ENCODE results near the gene PLCXD3.

DNA sequence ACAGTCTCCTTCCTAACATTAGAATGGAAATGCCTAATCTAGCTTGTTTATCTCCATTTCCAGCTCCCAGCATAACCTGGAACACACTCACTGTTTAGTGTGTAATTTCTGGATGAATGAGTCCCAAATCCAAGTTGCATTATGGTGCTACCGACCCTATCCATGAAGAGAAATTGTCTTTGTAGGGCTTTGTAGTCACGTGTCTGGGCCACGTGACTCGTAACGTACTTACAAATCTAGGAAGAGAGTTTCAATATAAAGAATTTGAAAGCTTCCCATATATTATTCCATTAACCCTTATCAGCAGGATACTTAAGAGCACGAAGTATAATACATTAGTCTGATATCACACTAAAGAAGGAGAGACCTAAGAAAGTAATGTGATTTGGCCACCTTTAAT, 28.2 kb downstream of the PLCXD3 start:
- TF ChIP-seq, protein P1, sequence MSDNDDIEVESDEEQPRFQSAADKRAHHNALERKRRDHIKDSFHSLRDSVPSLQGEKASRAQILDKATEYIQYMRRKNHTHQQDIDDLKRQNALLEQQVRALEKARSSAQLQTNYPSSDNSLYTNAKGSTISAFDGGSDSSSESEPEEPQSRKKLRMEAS (CRISPR knock-in tag; IDR thresholded peaks at IDR 0.05) = no peak
- no peak for TF ChIP-seq CREB1 (CRISPR knock-in tag; IDR thresholded peaks at IDR 0.05)
- TF ChIP-seq, protein P2, sequence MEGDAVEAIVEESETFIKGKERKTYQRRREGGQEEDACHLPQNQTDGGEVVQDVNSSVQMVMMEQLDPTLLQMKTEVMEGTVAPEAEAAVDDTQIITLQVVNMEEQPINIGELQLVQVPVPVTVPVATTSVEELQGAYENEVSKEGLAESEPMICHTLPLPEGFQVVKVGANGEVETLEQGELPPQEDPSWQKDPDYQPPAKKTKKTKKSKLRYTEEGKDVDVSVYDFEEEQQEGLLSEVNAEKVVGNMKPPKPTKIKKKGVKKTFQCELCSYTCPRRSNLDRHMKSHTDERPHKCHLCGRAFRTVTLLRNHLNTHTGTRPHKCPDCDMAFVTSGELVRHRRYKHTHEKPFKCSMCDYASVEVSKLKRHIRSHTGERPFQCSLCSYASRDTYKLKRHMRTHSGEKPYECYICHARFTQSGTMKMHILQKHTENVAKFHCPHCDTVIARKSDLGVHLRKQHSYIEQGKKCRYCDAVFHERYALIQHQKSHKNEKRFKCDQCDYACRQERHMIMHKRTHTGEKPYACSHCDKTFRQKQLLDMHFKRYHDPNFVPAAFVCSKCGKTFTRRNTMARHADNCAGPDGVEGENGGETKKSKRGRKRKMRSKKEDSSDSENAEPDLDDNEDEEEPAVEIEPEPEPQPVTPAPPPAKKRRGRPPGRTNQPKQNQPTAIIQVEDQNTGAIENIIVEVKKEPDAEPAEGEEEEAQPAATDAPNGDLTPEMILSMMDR (IDR thresholded peaks at IDR 0.05) = no peak
- TF ChIP-seq NR1H2 (CRISPR knock-in tag; IDR thresholded peaks at IDR 0.05) = no peak
- TF ChIP-seq, protein P3, sequence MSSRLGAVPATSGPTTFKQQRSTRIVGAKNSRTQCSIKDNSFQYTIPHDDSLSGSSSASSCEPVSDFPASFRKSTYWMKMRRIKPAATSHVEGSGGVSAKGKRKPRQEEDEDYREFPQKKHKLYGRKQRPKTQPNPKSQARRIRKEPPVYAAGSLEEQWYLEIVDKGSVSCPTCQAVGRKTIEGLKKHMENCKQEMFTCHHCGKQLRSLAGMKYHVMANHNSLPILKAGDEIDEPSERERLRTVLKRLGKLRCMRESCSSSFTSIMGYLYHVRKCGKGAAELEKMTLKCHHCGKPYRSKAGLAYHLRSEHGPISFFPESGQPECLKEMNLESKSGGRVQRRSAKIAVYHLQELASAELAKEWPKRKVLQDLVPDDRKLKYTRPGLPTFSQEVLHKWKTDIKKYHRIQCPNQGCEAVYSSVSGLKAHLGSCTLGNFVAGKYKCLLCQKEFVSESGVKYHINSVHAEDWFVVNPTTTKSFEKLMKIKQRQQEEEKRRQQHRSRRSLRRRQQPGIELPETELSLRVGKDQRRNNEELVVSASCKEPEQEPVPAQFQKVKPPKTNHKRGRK (CRISPR knock-in tag; IDR thresholded peaks at IDR 0.05; ENCODE audit: borderline replicate concordance) = no peak

Data from WTC11 (cell line).